Spleen (tissue), 7 donors: ENCODE results near the gene PIP4K2B.
A peak's percentile ranks its signal among the peaks of the same experiment; 100 is the strongest.

Experiments used
- CTCF ChIP-seq, 11 experiments: fragments of 200-600 bp in 7 of 11; fragments of 450-650 bp in 4 of 11; sonication (generic) in 4 of 11; IDR thresholded peaks in 8 of 11; conservative IDR thresholded peaks in 3 of 11; 1 replicate in 7 of 11; 2 replicates in 4 of 11; pipeline versions ENCODE4 v1.4.0 to v1.8.0; 2016 to 2021; ENCODE audit warnings: antibody characterized with exemption in 11 of 11, inconsistent platforms in 4 of 11, mild to moderate bottlenecking in 1 of 11
- POLR2A ChIP-seq, 3 donors: fragments of 450-650 bp; IDR thresholded peaks; one replicate each; pipeline ENCODE4 v1.5.1; 2017; ENCODE audit warnings: antibody characterized with exemption in 3 of 3, mild to moderate bottlenecking in 1 of 3
- POLR2AphosphoS5 ChIP-seq, 3 donors: sonication (generic); formaldehyde crosslinking; IDR thresholded peaks; one replicate each; pipeline ENCODE4 v1.5.1; 2017; ENCODE audit warnings: antibody characterized with exemption in 3 of 3
- donor health status: DM: no; HTN: no; CAD: no; lungs with moderate emphysema.
- donor health status: DM: no; HTN: no; CAD: no.
- donor health status: DM: no; HTN: no; CAD: no.

GRCh38 chr17:38729886-38730525 is 69.3 kb downstream of the PIP4K2B start, which contains the start of gene CISD3:
- TF ChIP-seq CTCF (IDR thresholded peaks at IDR 0.05 in 8 of 11, conservative IDR thresholded peaks at IDR 0.05 in 3 of 11), result peak; percentile 22 to 93 (median 83)
- TF ChIP-seq POLR2A (IDR thresholded peaks at IDR 0.05), result no peak
- TF ChIP-seq POLR2AphosphoS5 (IDR thresholded peaks at IDR 0.05), result peak; percentile 63 to 83 (median 76)
